ENCODE measurements around the gene LRMDA.

DNA sequence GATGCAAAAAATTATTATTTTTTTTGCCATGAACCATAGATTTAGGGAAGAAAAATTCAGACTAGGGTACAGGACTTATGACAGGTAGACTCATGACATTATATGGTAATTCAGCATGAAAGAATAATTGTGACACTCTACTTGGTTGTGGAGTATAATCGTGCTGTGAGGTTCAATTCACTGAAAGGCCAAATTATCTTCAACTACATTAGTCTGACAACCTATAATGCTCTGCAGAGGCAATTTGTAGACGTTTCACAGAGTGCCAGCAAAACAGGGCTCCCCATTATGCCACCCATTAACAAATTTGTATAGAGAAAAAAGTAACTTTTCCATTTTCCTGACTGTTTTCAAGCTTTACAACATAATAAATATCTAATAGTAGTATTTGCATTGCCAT lies 292.6 kb downstream of the LRMDA start:
- TF ChIP-seq, protein P1, sequence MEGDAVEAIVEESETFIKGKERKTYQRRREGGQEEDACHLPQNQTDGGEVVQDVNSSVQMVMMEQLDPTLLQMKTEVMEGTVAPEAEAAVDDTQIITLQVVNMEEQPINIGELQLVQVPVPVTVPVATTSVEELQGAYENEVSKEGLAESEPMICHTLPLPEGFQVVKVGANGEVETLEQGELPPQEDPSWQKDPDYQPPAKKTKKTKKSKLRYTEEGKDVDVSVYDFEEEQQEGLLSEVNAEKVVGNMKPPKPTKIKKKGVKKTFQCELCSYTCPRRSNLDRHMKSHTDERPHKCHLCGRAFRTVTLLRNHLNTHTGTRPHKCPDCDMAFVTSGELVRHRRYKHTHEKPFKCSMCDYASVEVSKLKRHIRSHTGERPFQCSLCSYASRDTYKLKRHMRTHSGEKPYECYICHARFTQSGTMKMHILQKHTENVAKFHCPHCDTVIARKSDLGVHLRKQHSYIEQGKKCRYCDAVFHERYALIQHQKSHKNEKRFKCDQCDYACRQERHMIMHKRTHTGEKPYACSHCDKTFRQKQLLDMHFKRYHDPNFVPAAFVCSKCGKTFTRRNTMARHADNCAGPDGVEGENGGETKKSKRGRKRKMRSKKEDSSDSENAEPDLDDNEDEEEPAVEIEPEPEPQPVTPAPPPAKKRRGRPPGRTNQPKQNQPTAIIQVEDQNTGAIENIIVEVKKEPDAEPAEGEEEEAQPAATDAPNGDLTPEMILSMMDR (IDR thresholded peaks at IDR 0.05; ENCODE audit: control extremely low read depth in 1 of 3, insufficient read depth in 1 of 3, low read depth in 1 of 3, low read length in 3 of 3), result no peak
- TF ChIP-seq, protein P2, sequence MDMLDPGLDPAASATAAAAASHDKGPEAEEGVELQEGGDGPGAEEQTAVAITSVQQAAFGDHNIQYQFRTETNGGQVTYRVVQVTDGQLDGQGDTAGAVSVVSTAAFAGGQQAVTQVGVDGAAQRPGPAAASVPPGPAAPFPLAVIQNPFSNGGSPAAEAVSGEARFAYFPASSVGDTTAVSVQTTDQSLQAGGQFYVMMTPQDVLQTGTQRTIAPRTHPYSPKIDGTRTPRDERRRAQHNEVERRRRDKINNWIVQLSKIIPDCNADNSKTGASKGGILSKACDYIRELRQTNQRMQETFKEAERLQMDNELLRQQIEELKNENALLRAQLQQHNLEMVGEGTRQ (IDR thresholded peaks at IDR 0.05; ENCODE audit: low read length), result no peak
- TF ChIP-seq SP4 (IDR thresholded peaks at IDR 0.05; ENCODE audit: low read length) (no peak), RAD21 (IDR thresholded peaks at IDR 0.05 in 1 of 2, conservative IDR thresholded peaks at IDR 0.05 in 1 of 2; ENCODE audit: low read depth in 2 of 2, low read length in 2 of 2) (no peak), CHD2 (IDR thresholded peaks at IDR 0.05; ENCODE audit: low read length) (no peak), TBP (IDR thresholded peaks at IDR 0.05; ENCODE audit: low read depth, low read length) (no peak), RFX5 (IDR thresholded peaks at IDR 0.05; ENCODE audit: borderline replicate concordance, low read depth, low read length) (no peak), EP300 (IDR thresholded peaks at IDR 0.05; ENCODE audit: borderline replicate concordance in 1 of 2, low read depth in 2 of 2, low read length in 2 of 2) (no peak), RNF2 (IDR thresholded peaks at IDR 0.05; ENCODE audit: borderline replicate concordance, low read depth, low read length, missing control alignments, poor library complexity, severe bottlenecking) (no peak), EGR1 (IDR thresholded peaks at IDR 0.05; ENCODE audit: borderline replicate concordance, low read depth, low read length) (no peak), JUND (IDR thresholded peaks at IDR 0.05; ENCODE audit: low read length) (no peak), POLR2A (IDR thresholded peaks at IDR 0.05; ENCODE audit: control extremely low read depth in 1 of 2, low read depth in 2 of 2, low read length in 2 of 2) (no peak)
